Measurements from ENCODE around the gene FRAT1.

DNA sequence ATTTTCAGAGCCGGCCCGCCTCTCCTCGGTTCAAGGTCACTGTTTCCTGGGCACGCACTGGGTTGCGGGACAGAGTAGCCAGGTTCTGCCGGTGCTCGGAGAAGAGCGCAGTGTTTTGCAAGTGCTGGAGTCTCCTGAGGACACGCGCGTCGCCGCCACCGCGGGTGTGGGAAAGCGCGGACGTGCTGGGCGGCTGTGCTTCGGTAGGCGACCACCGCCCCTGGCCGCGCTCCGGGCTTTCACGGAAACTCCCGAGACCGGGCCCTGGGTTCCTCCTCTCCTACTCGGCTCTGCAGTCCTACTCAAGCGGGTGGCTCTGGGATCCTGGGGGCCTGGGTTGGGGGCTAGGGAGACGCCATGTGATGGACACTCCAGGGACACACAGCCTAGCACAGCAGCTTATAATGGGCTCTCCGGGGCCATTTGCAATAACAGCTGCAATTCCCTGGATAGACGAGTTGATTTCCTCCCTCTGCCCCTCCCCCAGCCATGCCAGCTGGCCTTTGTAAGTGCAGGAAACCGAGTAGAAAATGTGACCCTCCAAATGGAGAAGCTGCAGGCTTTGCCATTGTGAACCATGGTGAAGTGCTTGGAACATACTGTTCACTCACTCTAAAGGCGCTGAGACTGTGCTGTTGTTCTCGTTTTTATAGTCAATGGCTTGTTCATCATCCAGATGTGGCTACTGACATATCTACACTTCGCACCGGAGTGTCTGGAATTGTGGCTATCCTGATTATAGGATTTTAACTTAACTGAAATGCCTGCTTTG, 2.1 kb downstream of the FRAT1 start:
- TF ChIP-seq CTCF (IDR thresholded peaks at IDR 0.05) (no peak), POLR2A (IDR thresholded peaks at IDR 0.05) (peak; percentile 14)
